Lower leg skin (tissue), 4 donors: ENCODE measurements around the gene GNAZ. TPM values are rescaled to one million over a fixed set of nuclear protein-coding genes. Genes with fewer than 3 reads are reported as not detected.

ENCODE experiments used
- DNase-seq, 2 donors: peaks; one replicate each; pipeline ENCODE4 v3.0.0-alpha.2; 2019; ENCODE audit warnings: low spot score in 2 of 2
- H3K4me3 ChIP-seq: fragments of 200-600 bp; sonication (generic); 2 replicates; pipeline ENCODE4 v1.5.1; 2017; ENCODE audit warnings: mild to moderate bottlenecking, low read depth; ENCODE audit not compliant: poor library complexity, severe bottlenecking
- POLR2A ChIP-seq, 2 donors: fragments of 450-650 bp; IDR thresholded peaks; one replicate each; pipeline ENCODE4 v1.6.1; 2016 to 2017; ENCODE audit warnings: antibody characterized with exemption in 2 of 2, mild to moderate bottlenecking in 1 of 2, moderate library complexity in 1 of 2
- WGBS, 2 donors: methylation state at CpG; one replicate each; pipeline ENCODE4 v1.1.5; 2018; 5-methylcytosine and 5-hydroxymethylcytosine counted together
- intact Hi-C: fragments of 100-400 bp; cut with DNase I; formaldehyde crosslinking; loops from one replicate; pipeline ENCODE4 v1.15.0; 2023; ENCODE audit warnings: low total_unique reads
- total RNA-seq, 4 donors: library from RNA; depleted of rRNA; stranded (reverse); fragments of >200 nt; gene quantifications; one replicate each; pipeline ENCODE4 v1.1.0, GENCODE V29; 2016
- TF ChIP-seq, protein P1 (sequence below), 3 donors: fragments of 450-650 bp; IDR thresholded peaks; one replicate each; pipeline ENCODE4 v1.5.1; 2016; ENCODE audit warnings: antibody characterized with exemption in 3 of 3, mild to moderate bottlenecking in 3 of 3, moderate library complexity in 2 of 3

GNAZ gene
- total RNA-seq, 4 donors from 2014 or later = 1.5 to 3.6 (median 2.0) TPM

GRCh38 chr22:23058063-23058462 is 12.3 kb upstream of the GNAZ start:
- 77 to 80% methylated on average over 2 of the region's 2 CpGs for WGBS, 2 donors

GRCh38 chr22:23058481-23059283 is 11.6 kb upstream of the GNAZ start:
- 78 to 84% methylated on average over 9 of the region's 9 CpGs for WGBS, 2 donors
- TF ChIP-seq, protein P1, sequence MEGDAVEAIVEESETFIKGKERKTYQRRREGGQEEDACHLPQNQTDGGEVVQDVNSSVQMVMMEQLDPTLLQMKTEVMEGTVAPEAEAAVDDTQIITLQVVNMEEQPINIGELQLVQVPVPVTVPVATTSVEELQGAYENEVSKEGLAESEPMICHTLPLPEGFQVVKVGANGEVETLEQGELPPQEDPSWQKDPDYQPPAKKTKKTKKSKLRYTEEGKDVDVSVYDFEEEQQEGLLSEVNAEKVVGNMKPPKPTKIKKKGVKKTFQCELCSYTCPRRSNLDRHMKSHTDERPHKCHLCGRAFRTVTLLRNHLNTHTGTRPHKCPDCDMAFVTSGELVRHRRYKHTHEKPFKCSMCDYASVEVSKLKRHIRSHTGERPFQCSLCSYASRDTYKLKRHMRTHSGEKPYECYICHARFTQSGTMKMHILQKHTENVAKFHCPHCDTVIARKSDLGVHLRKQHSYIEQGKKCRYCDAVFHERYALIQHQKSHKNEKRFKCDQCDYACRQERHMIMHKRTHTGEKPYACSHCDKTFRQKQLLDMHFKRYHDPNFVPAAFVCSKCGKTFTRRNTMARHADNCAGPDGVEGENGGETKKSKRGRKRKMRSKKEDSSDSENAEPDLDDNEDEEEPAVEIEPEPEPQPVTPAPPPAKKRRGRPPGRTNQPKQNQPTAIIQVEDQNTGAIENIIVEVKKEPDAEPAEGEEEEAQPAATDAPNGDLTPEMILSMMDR (IDR thresholded peaks at IDR 0.05) = no peak
- TF ChIP-seq POLR2A (IDR thresholded peaks at IDR 0.05) = no peak
- DNase-seq = peak in 1 of 2 donors; percentile 76
- H3K4me3 ChIP-seq = no peak overlapping the region
- intact Hi-C loops = no loop called here

More at GRCh38 chr22:23058063-23058462, 12.3 kb upstream of the GNAZ start:
- peak in 1 of 2 donors; percentile 49 for DNase-seq
- H3K4me3 ChIP-seq = no peak overlapping the region
- intact Hi-C loops = no loop called here
- no peak for TF ChIP-seq POLR2A (IDR thresholded peaks at IDR 0.05)
- TF ChIP-seq, protein P1 (IDR thresholded peaks at IDR 0.05) = no peak

DNA sequence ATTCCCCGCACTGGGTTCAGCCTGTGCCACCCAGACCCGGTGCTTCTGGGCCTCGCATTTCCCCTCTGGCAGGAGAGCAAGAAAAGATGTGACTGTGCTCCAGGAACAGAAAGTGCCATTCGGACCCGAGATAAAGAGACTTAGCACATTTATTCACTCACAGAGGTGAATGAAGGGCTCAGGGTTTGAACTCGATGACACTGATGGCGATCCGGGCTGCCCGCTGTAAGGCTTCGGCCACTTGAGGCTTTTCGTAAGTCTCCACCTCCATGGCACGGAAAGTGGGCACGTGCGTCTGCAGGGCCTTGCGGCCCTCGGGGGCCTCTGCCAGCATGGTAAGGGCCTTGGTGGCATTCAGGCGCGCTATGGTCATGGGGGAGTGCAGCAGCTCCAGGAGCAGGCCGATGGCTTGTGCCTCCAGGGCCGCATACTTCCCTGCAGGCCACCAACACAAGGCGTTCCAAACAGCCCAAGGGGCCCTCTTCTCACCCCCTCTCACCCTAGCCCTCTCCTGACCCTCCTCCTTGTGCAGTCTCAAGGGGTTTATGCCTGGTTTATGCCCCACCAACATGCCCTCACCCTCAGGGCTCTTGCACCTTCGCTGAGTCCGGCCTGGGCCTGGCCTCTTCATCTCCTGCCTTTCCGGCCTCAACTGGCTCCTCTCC is 10.9 kb upstream of the GNAZ start:
- no peak for TF ChIP-seq POLR2A (IDR thresholded peaks at IDR 0.05)
- TF ChIP-seq, protein P1 (IDR thresholded peaks at IDR 0.05) = no peak
- 91 to 93% methylated on average over 24 of the region's 24 CpGs for WGBS, 2 donors
- no peak overlapping the region for H3K4me3 ChIP-seq
- intact Hi-C loops = no loop called here
- DNase-seq = peak in 1 of 2 donors; percentile 72

GRCh38 chr22:23060612-23061400 is 9.5 kb upstream of the GNAZ start:
- intact Hi-C loops = no loop called here
- 80 to 90% methylated on average over 9 of the region's 9 CpGs for WGBS, 2 donors
- TF ChIP-seq POLR2A (IDR thresholded peaks at IDR 0.05) = no peak
- TF ChIP-seq, protein P1 (IDR thresholded peaks at IDR 0.05) = no peak
- peak in 1 of 2 donors; percentile 76 for DNase-seq
- no peak overlapping the region for H3K4me3 ChIP-seq

GRCh38 chr22:23061471-23062280 is 8.6 kb upstream of the GNAZ start:
- WGBS, 2 donors = 93 to 96% methylated on average over 16 of the region's 16 CpGs
- intact Hi-C loops = no loop called here

More at GRCh38 chr22:23061471-23062280, 8.6 kb upstream of the GNAZ start:
- TF ChIP-seq POLR2A (IDR thresholded peaks at IDR 0.05) = no peak
- TF ChIP-seq, protein P1 (IDR thresholded peaks at IDR 0.05) = no peak
- H3K4me3 ChIP-seq = no peak overlapping the region
- DNase-seq = peak in 1 of 2 donors; percentile 78
